SK-N-SH treated with all-trans-retinoic acid at 6 μM for 48 hours (cell line): ENCODE measurements around the gene NME3.

ENCODE experiments used
- ATAC-seq: fragments of 200-7000 bp; cut with Tn5 transposase; 3 replicates; pipeline ENCODE4 v1.9.1; 2020; ENCODE audit warnings: mild to moderate bottlenecking, moderate library complexity
- ARNTL ChIP-seq: fragments of 450-650 bp; formaldehyde crosslinking; IDR thresholded peaks from 2 replicates; pipeline ENCODE4 v1.5.0; 2020; ENCODE audit warnings: low read depth, mild to moderate bottlenecking, moderate library complexity, borderline replicate concordance
- BACH2 ChIP-seq: fragments of 250-450 bp; sonication (Bioruptor Pico); IDR thresholded peaks from 2 replicates; pipeline ENCODE4 v1.9.0; 2021; ENCODE audit warnings: mild to moderate bottlenecking, borderline replicate concordance
- CREB5 ChIP-seq: fragments of 250-450 bp; sonication (Bioruptor Pico); IDR thresholded peaks from 2 replicates; pipeline ENCODE4 v1.5.1; 2020; ENCODE audit warnings: low read depth, mild to moderate bottlenecking, moderate library complexity
- CSDC2 ChIP-seq: fragments of 250-450 bp; sonication (Bioruptor Pico); IDR thresholded peaks from 2 replicates; pipeline ENCODE4 v1.5.0; 2020; ENCODE audit warnings: mild to moderate bottlenecking, moderate library complexity
- ESRRG ChIP-seq: fragments of 250-450 bp; sonication (Bioruptor Pico); IDR thresholded peaks from 2 replicates; pipeline ENCODE4 v1.6.1; 2021; ENCODE audit warnings: mild to moderate bottlenecking
- GLIS3 ChIP-seq: fragments of 250-450 bp; sonication (Bioruptor Pico); IDR thresholded peaks from 2 replicates; pipeline ENCODE4 v1.5.0; 2020; ENCODE audit warnings: mild to moderate bottlenecking, moderate library complexity
- OSR1 ChIP-seq: fragments of 250-450 bp; sonication (Bioruptor Pico); IDR thresholded peaks from 2 replicates; pipeline ENCODE4 v1.8.0; 2022; ENCODE audit warnings: moderate library complexity, mild to moderate bottlenecking, inconsistent platforms
- POU6F1 ChIP-seq: fragments of 250-450 bp; sonication (Bioruptor Pico); IDR thresholded peaks from 2 replicates; pipeline ENCODE4 v1.8.0; 2021; ENCODE audit warnings: low read depth, mild to moderate bottlenecking, moderate library complexity, borderline replicate concordance
- PPARA ChIP-seq: fragments of 250-450 bp; sonication (Bioruptor Pico); IDR thresholded peaks from 2 replicates; pipeline ENCODE4 v1.5.0; 2020; ENCODE audit warnings: mild to moderate bottlenecking, borderline replicate concordance
- RARB ChIP-seq: fragments of 250-450 bp; sonication (Bioruptor Pico); IDR thresholded peaks from 2 replicates; pipeline ENCODE4 v1.8.0; 2021; ENCODE audit warnings: mild to moderate bottlenecking, moderate library complexity
- SNAI2 ChIP-seq: fragments of 250-450 bp; sonication (Bioruptor Pico); IDR thresholded peaks from 2 replicates; pipeline ENCODE4 v1.5.0; 2020; ENCODE audit warnings: mild to moderate bottlenecking, moderate library complexity
- TCF4 ChIP-seq: fragments of 250-450 bp; sonication (Bioruptor Pico); IDR thresholded peaks from 2 replicates; pipeline ENCODE4 v1.8.0; 2021; ENCODE audit warnings: mild to moderate bottlenecking, moderate library complexity, borderline replicate concordance
- TOX ChIP-seq: fragments of 250-450 bp; sonication (Bioruptor Pico); IDR thresholded peaks from 2 replicates; pipeline ENCODE4 v1.8.0; 2021; ENCODE audit warnings: mild to moderate bottlenecking, moderate library complexity, borderline replicate concordance
- TSHZ2 ChIP-seq: fragments of 250-450 bp; sonication (Bioruptor Pico); IDR thresholded peaks from 2 replicates; pipeline ENCODE4 v1.5.0; 2020; ENCODE audit warnings: mild to moderate bottlenecking, moderate library complexity
- ZC3H10 ChIP-seq: fragments of 250-450 bp; sonication (Bioruptor Pico); IDR thresholded peaks from 2 replicates; pipeline ENCODE4 v1.5.1; 2021; ENCODE audit warnings: mild to moderate bottlenecking, moderate library complexity
- ZFP3 ChIP-seq: fragments of 250-450 bp; sonication (Bioruptor Pico); IDR thresholded peaks from 2 replicates; pipeline ENCODE4 v1.5.0; 2020; ENCODE audit warnings: mild to moderate bottlenecking, moderate library complexity
- ZFP30 ChIP-seq: fragments of 450-650 bp; formaldehyde crosslinking; IDR thresholded peaks from 2 replicates; pipeline ENCODE4 v1.5.0; 2022; ENCODE audit warnings: mild to moderate bottlenecking, moderate library complexity
- ZNF565 ChIP-seq: fragments of 450-650 bp; formaldehyde crosslinking; conservative IDR thresholded peaks from 2 replicates; pipeline ENCODE4 v1.5.0; 2020; ENCODE audit warnings: low read depth, mild to moderate bottlenecking, moderate library complexity
- ZNF8 ChIP-seq: fragments of 450-650 bp; formaldehyde crosslinking; IDR thresholded peaks from 2 replicates; pipeline ENCODE4 v1.5.0; 2020; ENCODE audit warnings: mild to moderate bottlenecking, moderate library complexity
- TF ChIP-seq, protein P1 (sequence below): fragments of 250-450 bp; sonication (Bioruptor Pico); IDR thresholded peaks from 2 replicates; pipeline ENCODE4 v1.8.0; 2020; ENCODE audit warnings: mild to moderate bottlenecking, moderate library complexity, borderline replicate concordance
- TF ChIP-seq, protein P2 (sequence below): fragments of 250-450 bp; sonication (Bioruptor Pico); IDR thresholded peaks from 2 replicates; pipeline ENCODE4 v1.5.1; 2021; ENCODE audit warnings: mild to moderate bottlenecking, moderate library complexity

The NME3 gene

DNA sequence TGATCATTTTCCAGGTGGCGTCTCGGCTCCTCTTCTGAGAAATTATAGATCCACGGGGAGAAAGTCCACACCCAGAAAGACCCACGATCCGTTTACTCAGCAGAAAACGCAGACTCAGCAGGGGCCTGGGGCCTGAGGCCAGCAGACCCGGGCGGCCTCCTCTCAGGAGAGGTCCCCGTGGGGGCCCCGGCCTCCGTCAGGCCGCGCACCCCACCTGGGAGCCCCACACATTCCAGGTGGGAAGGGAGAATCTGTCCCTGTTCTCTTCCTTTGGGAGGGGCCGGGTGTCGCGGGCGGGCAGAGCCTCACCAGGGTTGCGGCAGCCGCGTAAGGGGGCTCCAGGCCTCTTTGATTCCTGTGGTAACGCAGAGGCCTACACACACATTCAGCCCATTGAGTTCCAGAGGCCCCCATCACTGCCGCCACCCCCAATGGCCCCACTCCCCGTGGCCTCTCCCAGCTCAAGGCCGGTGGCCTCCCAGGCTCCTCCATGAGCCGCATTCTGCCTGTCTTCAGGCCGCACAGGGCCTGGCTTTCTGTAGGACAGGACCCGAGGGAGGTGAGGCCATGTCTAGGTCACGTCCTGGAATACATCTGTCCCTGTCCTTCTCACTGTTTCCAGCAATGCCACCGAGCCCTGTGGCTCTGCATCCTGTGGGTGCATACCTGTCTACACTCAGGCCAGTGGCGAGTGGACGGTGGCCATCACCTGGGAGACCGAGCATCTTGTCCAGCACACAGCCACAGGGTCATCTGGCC lies 23.7 kb upstream of the NME3 start:
- TF ChIP-seq CSDC2 (CRISPR knock-in tag) (no peak), SNAI2 (no peak), ZFP3 (CRISPR knock-in tag) (no peak), ESRRG (no peak), TCF4 (CRISPR knock-in tag) (no peak), BACH2 (no peak), CREB5 (no peak), ZC3H10 (no peak), ZFP30 (no peak), PPARA (CRISPR knock-in tag) (no peak), OSR1 (CRISPR knock-in tag) (no peak), ZNF565 (CRISPR knock-in tag) (no peak), GLIS3 (CRISPR knock-in tag) (no peak), TSHZ2 (CRISPR knock-in tag) (no peak), ZNF8 (CRISPR knock-in tag) (no peak)
- TF ChIP-seq, protein P1, sequence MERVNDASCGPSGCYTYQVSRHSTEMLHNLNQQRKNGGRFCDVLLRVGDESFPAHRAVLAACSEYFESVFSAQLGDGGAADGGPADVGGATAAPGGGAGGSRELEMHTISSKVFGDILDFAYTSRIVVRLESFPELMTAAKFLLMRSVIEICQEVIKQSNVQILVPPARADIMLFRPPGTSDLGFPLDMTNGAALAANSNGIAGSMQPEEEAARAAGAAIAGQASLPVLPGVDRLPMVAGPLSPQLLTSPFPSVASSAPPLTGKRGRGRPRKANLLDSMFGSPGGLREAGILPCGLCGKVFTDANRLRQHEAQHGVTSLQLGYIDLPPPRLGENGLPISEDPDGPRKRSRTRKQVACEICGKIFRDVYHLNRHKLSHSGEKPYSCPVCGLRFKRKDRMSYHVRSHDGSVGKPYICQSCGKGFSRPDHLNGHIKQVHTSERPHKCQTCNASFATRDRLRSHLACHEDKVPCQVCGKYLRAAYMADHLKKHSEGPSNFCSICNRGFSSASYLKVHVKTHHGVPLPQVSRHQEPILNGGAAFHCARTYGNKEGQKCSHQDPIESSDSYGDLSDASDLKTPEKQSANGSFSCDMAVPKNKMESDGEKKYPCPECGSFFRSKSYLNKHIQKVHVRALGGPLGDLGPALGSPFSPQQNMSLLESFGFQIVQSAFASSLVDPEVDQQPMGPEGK (CRISPR knock-in tag) = no peak
- ATAC-seq = no peak

GRCh38 chr16:1794221-1794871 lies 23.0 kb upstream of the NME3 start:
- ATAC-seq = no peak
- TF ChIP-seq TOX = no peak
- TF ChIP-seq, protein P2, sequence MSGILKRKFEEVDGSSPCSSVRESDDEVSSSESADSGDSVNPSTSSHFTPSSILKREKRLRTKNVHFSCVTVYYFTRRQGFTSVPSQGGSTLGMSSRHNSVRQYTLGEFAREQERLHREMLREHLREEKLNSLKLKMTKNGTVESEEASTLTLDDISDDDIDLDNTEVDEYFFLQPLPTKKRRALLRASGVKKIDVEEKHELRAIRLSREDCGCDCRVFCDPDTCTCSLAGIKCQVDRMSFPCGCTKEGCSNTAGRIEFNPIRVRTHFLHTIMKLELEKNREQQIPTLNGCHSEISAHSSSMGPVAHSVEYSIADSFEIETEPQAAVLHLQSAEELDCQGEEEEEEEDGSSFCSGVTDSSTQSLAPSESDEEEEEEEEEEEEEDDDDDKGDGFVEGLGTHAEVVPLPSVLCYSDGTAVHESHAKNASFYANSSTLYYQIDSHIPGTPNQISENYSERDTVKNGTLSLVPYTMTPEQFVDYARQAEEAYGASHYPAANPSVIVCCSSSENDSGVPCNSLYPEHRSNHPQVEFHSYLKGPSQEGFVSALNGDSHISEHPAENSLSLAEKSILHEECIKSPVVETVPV = no peak
- TF ChIP-seq, all 23 proteins: peak for 0

- TF ChIP-seq ZC3H10 (no peak), ESRRG (no peak), POU6F1 (CRISPR knock-in tag) (no peak), RARB (CRISPR knock-in tag) (no peak), ARNTL (no peak)
- TF ChIP-seq, protein P2 = no peak
- no peak; the same call in 2 of the 3 replicates for ATAC-seq
Observed at GRCh38 chr16:1793578-1794220, 22.4 kb upstream of the NME3 start, which contains the start of gene IGFALS. TSS of gene IGFALS (minus strand) at chr16:1793705. CDS start at chr16:1793652, 53 bp downstream.
